GM19240 (cell line): ENCODE data around the gene CCT8.
A peak's percentile ranks its signal among the peaks of the same experiment; 100 is the strongest.
"Not testable (repeated sequence)": the region's sequence is repeated elsewhere in the genome, so short reads cannot be mapped to it uniquely, and the experiment has no call there.

Experiments used
- DNase-seq: peaks from one replicate; pipeline ENCODE4 v3.0.0; 2011; ENCODE audit warnings: low spot score; ENCODE audit not compliant: insufficient read length

CCT8 gene

GRCh38 chr21:29024474-29025327, 48.7 kb downstream of the CCT8 start, which contains the start of gene USP16:
TSS of gene USP16 (plus strand) at chr21:29024668. CDS start at chr21:29027914, 3,246 bp downstream.
- DNase-seq: peak; percentile 84

GRCh38 chr21:29022166-29022565, 51.3 kb downstream of the CCT8 start:
- no peak for DNase-seq

DNA sequence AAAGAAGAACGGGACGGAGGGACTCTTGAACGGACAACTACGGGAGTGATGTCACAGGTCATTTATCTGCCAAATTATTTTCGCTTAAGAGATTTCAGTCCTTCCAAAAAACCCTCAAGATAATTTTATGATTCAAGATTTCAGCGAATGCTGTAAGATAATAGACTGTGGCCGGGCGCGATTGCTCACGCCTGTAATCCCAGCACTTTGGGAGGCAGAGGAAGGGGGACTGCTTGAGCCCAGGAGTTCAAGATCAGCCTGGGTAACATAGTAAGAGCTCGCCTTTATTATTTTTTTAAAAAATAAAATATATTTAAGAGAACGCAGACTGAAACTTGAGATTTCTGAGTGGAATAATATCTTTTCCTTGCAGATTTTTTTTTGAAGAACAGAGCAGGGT, 54.9 kb downstream of the CCT8 start:
- no peak for DNase-seq

- DNase-seq: no peak
Measured at GRCh38 chr21:29017639-29018237, 55.7 kb downstream of the CCT8 start.

- not testable (repeated sequence) for DNase-seq
Measured at GRCh38 chr21:29011236-29011635, 62.2 kb downstream of the CCT8 start.

DNA sequence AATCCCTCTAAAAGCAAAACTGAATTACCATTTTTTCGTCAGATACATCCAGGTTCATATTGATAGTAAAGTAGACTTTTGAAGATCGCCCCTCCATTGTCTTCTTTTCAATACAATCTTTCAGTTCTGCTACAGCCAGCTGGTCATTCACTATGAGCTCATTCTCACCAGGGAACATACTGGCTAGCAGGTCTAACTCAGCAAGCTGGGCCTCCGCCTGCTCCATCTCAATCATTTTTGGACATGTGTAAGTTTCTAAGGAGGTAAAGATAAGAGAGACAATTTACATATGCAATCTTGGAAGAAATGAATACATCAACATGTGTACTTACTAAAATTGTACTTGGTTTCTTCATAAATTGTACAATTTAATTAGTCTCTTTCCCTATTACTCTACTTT, 65.1 kb downstream of the CCT8 start:
- no peak for DNase-seq

DNA sequence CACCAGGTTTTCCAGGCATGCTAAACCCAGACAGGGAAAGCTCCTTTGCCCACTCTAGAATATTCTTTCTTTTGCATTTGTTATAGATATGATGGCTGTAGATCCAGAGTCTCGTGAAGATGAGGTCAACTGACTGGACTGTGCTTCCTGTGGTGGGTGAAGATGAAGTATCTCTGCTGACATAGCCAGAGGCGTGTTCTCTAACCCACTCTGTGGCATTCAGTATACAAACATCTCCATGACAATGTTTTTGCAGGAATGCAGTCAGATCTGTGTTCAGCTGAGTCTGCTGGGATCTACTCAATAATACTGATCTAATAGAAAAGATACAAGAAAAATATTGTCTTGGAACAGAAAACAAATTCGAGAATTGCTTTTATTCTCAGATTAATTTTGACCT, 65.6 kb downstream of the CCT8 start:
- no peak for DNase-seq

DNA sequence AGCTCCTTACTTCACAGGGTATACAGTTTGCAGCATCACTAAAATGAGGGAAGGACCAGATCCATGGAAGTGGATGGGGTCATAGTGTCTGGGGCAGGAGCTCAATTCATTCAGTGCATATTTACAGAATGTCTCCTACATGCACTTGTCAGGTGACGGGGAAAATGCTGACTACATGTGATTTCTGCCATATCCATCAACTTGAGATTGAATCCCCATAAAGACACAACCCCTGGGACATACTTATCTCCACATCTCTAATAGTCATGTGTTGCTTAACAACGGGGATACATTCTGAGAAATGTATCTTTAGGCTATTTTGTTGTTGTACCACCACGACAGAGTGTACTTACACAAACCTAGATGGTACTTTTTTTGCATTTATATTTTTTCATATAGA, 66.3 kb downstream of the CCT8 start:
- DNase-seq: no peak
